ENCODE results near the gene NRXN2.

NRXN2 gene

DNA sequence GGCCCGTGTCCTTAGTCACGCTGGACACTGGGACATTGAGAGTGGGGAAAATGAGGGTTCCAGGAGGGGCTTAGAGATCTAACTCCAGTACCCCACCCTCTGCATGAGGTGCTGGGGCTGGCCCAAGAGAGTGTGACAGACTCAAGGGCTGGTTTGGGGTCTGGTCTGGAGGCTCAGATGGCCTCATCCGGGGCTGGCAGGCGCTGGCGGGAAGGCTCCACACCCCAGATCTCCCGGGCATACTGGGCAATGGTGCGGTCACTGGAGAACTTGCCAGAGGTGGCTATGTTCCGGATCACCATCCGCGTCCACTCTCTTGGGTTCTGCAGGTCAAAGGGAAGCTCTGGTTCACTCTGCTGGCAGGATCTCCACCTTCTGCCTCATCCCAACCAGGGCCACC is 23.5 kb upstream of the NRXN2 start:
- H3K4me3 ChIP-seq (ENCODE audit: low read length, poor library complexity, severe bottlenecking): peak overlapping the region; percentile 91
- no peaks in the 10 kb centered on the region for H3K9me2 ChIP-seq (replicated peaks; ENCODE audit: low read depth, low read length)
- TF ChIP-seq EZH2phosphoT487 (IDR thresholded peaks at IDR 0.05; ENCODE audit: borderline replicate concordance): no peak
- TF ChIP-seq, protein P1, sequence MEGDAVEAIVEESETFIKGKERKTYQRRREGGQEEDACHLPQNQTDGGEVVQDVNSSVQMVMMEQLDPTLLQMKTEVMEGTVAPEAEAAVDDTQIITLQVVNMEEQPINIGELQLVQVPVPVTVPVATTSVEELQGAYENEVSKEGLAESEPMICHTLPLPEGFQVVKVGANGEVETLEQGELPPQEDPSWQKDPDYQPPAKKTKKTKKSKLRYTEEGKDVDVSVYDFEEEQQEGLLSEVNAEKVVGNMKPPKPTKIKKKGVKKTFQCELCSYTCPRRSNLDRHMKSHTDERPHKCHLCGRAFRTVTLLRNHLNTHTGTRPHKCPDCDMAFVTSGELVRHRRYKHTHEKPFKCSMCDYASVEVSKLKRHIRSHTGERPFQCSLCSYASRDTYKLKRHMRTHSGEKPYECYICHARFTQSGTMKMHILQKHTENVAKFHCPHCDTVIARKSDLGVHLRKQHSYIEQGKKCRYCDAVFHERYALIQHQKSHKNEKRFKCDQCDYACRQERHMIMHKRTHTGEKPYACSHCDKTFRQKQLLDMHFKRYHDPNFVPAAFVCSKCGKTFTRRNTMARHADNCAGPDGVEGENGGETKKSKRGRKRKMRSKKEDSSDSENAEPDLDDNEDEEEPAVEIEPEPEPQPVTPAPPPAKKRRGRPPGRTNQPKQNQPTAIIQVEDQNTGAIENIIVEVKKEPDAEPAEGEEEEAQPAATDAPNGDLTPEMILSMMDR (conservative IDR thresholded peaks at IDR 0.05; ENCODE audit: low read length): no peak
- peak overlapping the region; percentile 99 for H3K9ac ChIP-seq (ENCODE audit: low read depth, low read length, poor library complexity, severe bottlenecking)
- peaks cover 25% of the 10 kb centered on the region for H3K79me2 ChIP-seq (ENCODE audit: insufficient read depth, low read length)
- H3K9me3 ChIP-seq (ENCODE audit: insufficient read depth, low read depth, low read length): no peaks in the 10 kb centered on the region
- peaks cover 4% of the 10 kb centered on the region for H3F3A ChIP-seq (ENCODE audit: low read depth)
- H4K20me1 ChIP-seq (ENCODE audit: insufficient read depth, low read length, poor library complexity, severe bottlenecking): peaks cover 7% of the 10 kb centered on the region
- H3K4me2 ChIP-seq (ENCODE audit: low read depth, low read length, poor library complexity, severe bottlenecking): peak overlapping the region; percentile 95
- H2AFZ ChIP-seq (ENCODE audit: low read length): no peak overlapping the region
- no peaks in the 10 kb centered on the region for H3K27me3 ChIP-seq (ENCODE audit: insufficient read depth, low read length, poor library complexity, severe bottlenecking)
- H3K4me1 ChIP-seq (ENCODE audit: insufficient read depth, low read length, poor library complexity, severe bottlenecking): peaks cover 46% of the 10 kb centered on the region
- no peaks in the 10 kb centered on the region for H3K36me3 ChIP-seq (ENCODE audit: insufficient read depth, low read length)

DNA sequence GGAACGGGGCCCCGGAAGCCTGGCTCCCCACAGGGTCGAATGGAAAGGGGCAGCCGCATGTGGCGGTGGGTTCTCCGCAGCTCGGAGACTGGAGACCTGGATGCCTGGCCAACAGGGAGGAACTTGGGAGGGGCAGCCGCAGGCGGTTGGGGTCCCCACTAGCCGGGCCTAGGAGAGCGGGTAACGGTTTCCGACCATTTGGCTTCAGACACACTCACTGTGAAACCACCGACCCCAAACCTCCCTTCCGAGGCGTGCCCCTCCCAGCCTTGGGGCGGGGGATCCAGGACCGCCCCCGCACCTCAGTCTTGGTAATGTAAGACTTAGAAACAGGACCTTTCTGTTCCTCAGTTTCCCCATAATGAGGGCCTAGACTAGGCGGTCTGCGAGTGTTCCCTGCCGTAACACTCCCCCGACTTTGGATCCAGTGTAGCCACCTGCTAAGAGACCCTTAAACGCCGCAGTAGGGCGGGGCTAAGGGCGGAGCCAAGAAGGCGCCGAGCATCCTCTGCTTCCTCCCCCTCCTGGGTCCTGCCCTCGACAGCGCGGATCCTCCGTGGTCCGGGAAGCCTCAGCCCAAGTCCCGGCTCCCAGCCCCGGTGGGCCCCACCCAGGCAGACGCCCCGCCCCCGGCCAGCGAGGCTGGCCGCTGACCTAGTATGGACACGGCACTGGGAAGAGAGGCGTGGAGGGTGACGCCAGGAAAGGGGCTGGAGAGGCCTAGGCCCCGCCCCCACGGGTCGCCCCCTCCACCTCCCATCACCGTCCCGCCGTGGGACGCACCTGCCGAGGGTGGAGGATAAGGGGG is 22.7 kb upstream of the NRXN2 start:
- Histone ChIP-seq H3K9me2 (replicated peaks; ENCODE audit: low read depth, low read length) (no peaks in the 10 kb centered on the region), H3K9me3 (ENCODE audit: insufficient read depth, low read depth, low read length) (no peaks in the 10 kb centered on the region), H3K27me3 (ENCODE audit: insufficient read depth, low read length, poor library complexity, severe bottlenecking) (no peaks in the 10 kb centered on the region), H4K20me1 (ENCODE audit: insufficient read depth, low read length, poor library complexity, severe bottlenecking) (peaks cover 10% of the 10 kb centered on the region), H2AFZ (ENCODE audit: low read length) (peak overlapping the region; percentile 40; the same call in 1 of the 2 replicates), H3K4me2 (ENCODE audit: low read depth, low read length, poor library complexity, severe bottlenecking) (peak overlapping the region; percentile 95), H3K9ac (ENCODE audit: low read depth, low read length, poor library complexity, severe bottlenecking) (peak overlapping the region; percentile 99), H3K4me3 (ENCODE audit: low read length, poor library complexity, severe bottlenecking) (peak overlapping the region; percentile 91), H3K4me1 (ENCODE audit: insufficient read depth, low read length, poor library complexity, severe bottlenecking) (peaks cover 52% of the 10 kb centered on the region), H3K79me2 (ENCODE audit: insufficient read depth, low read length) (peaks cover 33% of the 10 kb centered on the region), H3K36me3 (ENCODE audit: insufficient read depth, low read length) (no peaks in the 10 kb centered on the region), H3F3A (ENCODE audit: low read depth) (peaks cover 4% of the 10 kb centered on the region)
- TF ChIP-seq, protein P1 (conservative IDR thresholded peaks at IDR 0.05; ENCODE audit: low read length): no peak
- TF ChIP-seq EZH2phosphoT487 (IDR thresholded peaks at IDR 0.05; ENCODE audit: borderline replicate concordance): no peak

GRCh38 chr11:64745189-64745520 is 22.2 kb upstream of the NRXN2 start:
- Histone ChIP-seq H2AFZ (ENCODE audit: low read length) (no peak overlapping the region), H3K79me2 (ENCODE audit: insufficient read depth, low read length) (peaks cover 34% of the 10 kb centered on the region), H3K4me3 (ENCODE audit: low read length, poor library complexity, severe bottlenecking) (peak overlapping the region; percentile 91), H3K4me1 (ENCODE audit: insufficient read depth, low read length, poor library complexity, severe bottlenecking) (peaks cover 52% of the 10 kb centered on the region), H3F3A (ENCODE audit: low read depth) (peaks cover 4% of the 10 kb centered on the region), H3K27me3 (ENCODE audit: insufficient read depth, low read length, poor library complexity, severe bottlenecking) (no peaks in the 10 kb centered on the region), H3K9me2 (replicated peaks; ENCODE audit: low read depth, low read length) (no peaks in the 10 kb centered on the region), H3K9ac (ENCODE audit: low read depth, low read length, poor library complexity, severe bottlenecking) (peak overlapping the region; percentile 99), H3K9me3 (ENCODE audit: insufficient read depth, low read depth, low read length) (no peaks in the 10 kb centered on the region), H4K20me1 (ENCODE audit: insufficient read depth, low read length, poor library complexity, severe bottlenecking) (peaks cover 10% of the 10 kb centered on the region), H3K4me2 (ENCODE audit: low read depth, low read length, poor library complexity, severe bottlenecking) (peak overlapping the region; percentile 95), H3K36me3 (ENCODE audit: insufficient read depth, low read length) (no peaks in the 10 kb centered on the region)
- TF ChIP-seq, protein P1 (conservative IDR thresholded peaks at IDR 0.05; ENCODE audit: low read length): no peak
- no peak for TF ChIP-seq EZH2phosphoT487 (IDR thresholded peaks at IDR 0.05; ENCODE audit: borderline replicate concordance)

Data from Loucy (cell line).